Endothelial cell of umbilical vein (primary cell): ENCODE results near the gene CSMD2. TPM values are rescaled to one million over a fixed set of nuclear protein-coding genes. Genes with fewer than 3 reads are reported as not detected.

ENCODE experiments used
- BruUV-seq: library from RNA; stranded (reverse); fragments of 400-500 nt; replicated peaks from 2 replicates; lab custom pipeline; 2021; lab: Mats Ljungman, UMichigan
- CTCF ChIA-PET: fragments of 300-600, 350-600 bp; sonication (Branson Sonifier 250); formaldehyde crosslinking; loops from one replicate; lab custom pipeline; 2021; ENCODE audit warnings: antibody characterized with exemption, inconsistent platforms; lab: Charles Lee
- POLR2A ChIA-PET: fragments of 300-600, 350-600 bp; sonication (Branson Sonifier 250); formaldehyde crosslinking; loops from one replicate; lab custom pipeline; 2021; ENCODE audit warnings: antibody characterized with exemption, inconsistent platforms; lab: Charles Lee
- DNase-seq: peaks from one replicate; pipeline ENCODE4 v3.0.0-alpha.2; 2011; ENCODE audit warnings: low read depth, low spot score
- FAIRE-seq: peaks from 2 replicates; lab custom pipeline; 2011; peaks lifted over from hg19 to GRCh38; lab: Jason Lieb, UNC
- H2AFZ ChIP-seq: 2 replicates; pipeline ENCODE4 v1.6.0; 2012; ENCODE audit warnings: low read depth, low read length, control low read depth, inconsistent platforms
- H3K27ac ChIP-seq: 2 replicates; pipeline ENCODE4 v1.5.1; 2011; ENCODE audit warnings: low read depth, mild to moderate bottlenecking, control low read depth, low read length, moderate library complexity; ENCODE audit not compliant: insufficient read depth
- H3K27me3 ChIP-seq, 2 experiments: 2 replicates each; pipeline versions ENCODE4 v1.6.0 to v1.6.1; 2011; ENCODE audit warnings: low read length in 2 of 2, mixed read lengths in 1 of 2; ENCODE audit not compliant: control insufficient read depth in 2 of 2, insufficient read depth in 2 of 2
- H3K36me3 ChIP-seq, 2 experiments: 2 replicates in 1 of 2; 3 replicates in 1 of 2; pipeline ENCODE4 v1.5.1; 2011; ENCODE audit warnings: low read length in 2 of 2, mild to moderate bottlenecking in 1 of 2, moderate library complexity in 1 of 2; ENCODE audit not compliant: control insufficient read depth in 2 of 2, insufficient read depth in 2 of 2; ENCODE audit errors: extremely low read depth in 1 of 2
- H3K4me1 ChIP-seq: 3 replicates; pipeline ENCODE4 v1.5.1; 2011; ENCODE audit warnings: mild to moderate bottlenecking, low read length; ENCODE audit not compliant: control insufficient read depth, insufficient read depth; ENCODE audit errors: extremely low read depth
- H3K4me2 ChIP-seq: 2 replicates; pipeline ENCODE4 v1.6.1; 2011; ENCODE audit warnings: low read length, control low read depth, mixed read lengths; ENCODE audit not compliant: insufficient read depth
- H3K4me3 ChIP-seq, 3 experiments: fragments of 200-600 bp in 1 of 3; sonication (generic), shearing (Covaris generic) in 1 of 3; replicated peaks in 1 of 3; 2 replicates each; pipeline ENCODE4 v1.5.1; 2011 to 2016; ENCODE audit warnings: control low read depth in 3 of 3, low read length in 3 of 3, mild to moderate bottlenecking in 2 of 3, inconsistent platforms in 1 of 3, low read depth in 1 of 3, moderate library complexity in 1 of 3; ENCODE audit not compliant: insufficient read depth in 1 of 3
- H3K79me2 ChIP-seq: 2 replicates; pipeline ENCODE4 v1.6.0; 2012; ENCODE audit warnings: low read length, inconsistent platforms; ENCODE audit not compliant: control insufficient read depth, insufficient read depth
- H3K9ac ChIP-seq: replicated peaks from 2 replicates; pipeline ENCODE3; 2011; ENCODE audit warnings: low read length, control low read depth; ENCODE audit not compliant: insufficient read depth; ENCODE audit errors: extremely low read depth
- H3K9me1 ChIP-seq: replicated peaks from 3 replicates; pipeline ENCODE4 v1.6.0; 2011; ENCODE audit warnings: mild to moderate bottlenecking, low read length; ENCODE audit not compliant: control insufficient read depth, insufficient read depth; ENCODE audit errors: extremely low read depth
- H3K9me3 ChIP-seq: replicated peaks from 2 replicates; pipeline ENCODE4 v1.5.1; 2012; ENCODE audit warnings: low read length, inconsistent platforms; ENCODE audit not compliant: control insufficient read depth, insufficient read depth
- H4K20me1 ChIP-seq: replicated peaks from 2 replicates; pipeline ENCODE3; 2011; ENCODE audit warnings: mild to moderate bottlenecking, low read length; ENCODE audit not compliant: control insufficient read depth, insufficient read depth; ENCODE audit errors: extremely low read depth
- CTCF ChIP-seq, 2 donors: IDR thresholded peaks; 1 replicate in 1 of 2; 2 replicates in 1 of 2; pipeline ENCODE4 v1.5.1; 2011; ENCODE audit warnings: low read length in 2 of 2, mild to moderate bottlenecking in 2 of 2, moderate library complexity in 2 of 2, control low read depth in 1 of 2, inconsistent platforms in 1 of 2, low read depth in 1 of 2; ENCODE audit not compliant: insufficient read depth in 1 of 2; ENCODE audit errors: extremely low read depth in 1 of 2
- JUN ChIP-seq: IDR thresholded peaks from 2 replicates; pipeline ENCODE4 v1.6.1; 2011; ENCODE audit warnings: borderline replicate concordance, low read depth; ENCODE audit not compliant: insufficient read length, insufficient read depth
- MAX ChIP-seq: IDR thresholded peaks from 2 replicates; pipeline ENCODE4 v1.6.1; 2011; ENCODE audit not compliant: insufficient read depth, insufficient read length
- dilution Hi-C: fragments of 300-500 bp; cut with MboI; formaldehyde crosslinking; loops from one replicate; pipeline ENCODE4 v1.15.0; 2019; ENCODE audit warnings: low sequenced_read_pairs; ENCODE audit not compliant: extremely low pct_ligation_motif_present
- intact Hi-C: fragments of 100-400 bp; cut with micrococcal nuclease; formaldehyde crosslinking; loops from one replicate; pipeline ENCODE4 v1.10.0; 2022
- polyA plus RNA-seq, 4 experiments: library from polyadenylated mRNA; depleted of rRNA in 3 of 4; stranded (reverse) in 3 of 4; unstranded in 1 of 4; fragments of >200 nt; gene quantifications; 2 replicates each; pipeline versions ENCODE4 v1.2.1 to v1.2.3, GENCODE V29; 2011 to 2012; ENCODE audit warnings: missing spikeins in 1 of 4
- total RNA-seq: library from RNA; stranded (reverse); gene quantifications from 2 replicates; pipeline ENCODE4 v1.2.3, GENCODE V29; 2021

Gene CSMD2
- total and polyA plus RNA-seq, 2 donors (not counting 3 experiments of a cell fraction or from before 2014, with no cell fraction given), result under 0.01 TPM; not detected in 1

- ChIA-PET POLR2A (no interaction called here), CTCF (no interaction called here)
- H3K27ac ChIP-seq, result no peak overlapping the region
- no peak overlapping the region for H3K9ac ChIP-seq
- no peak overlapping the region for H3K4me2 ChIP-seq
- H3K79me2 ChIP-seq, result no peaks in the 10 kb centered on the region
- FAIRE-seq, result no peak
- no peaks in the 10 kb centered on the region for H4K20me1 ChIP-seq
- no peaks in the 10 kb centered on the region for H3K4me1 ChIP-seq
- no peak for DNase-seq
- no TSS peak for BruUV-seq
- H2AFZ ChIP-seq, result no peak overlapping the region
- no peak for TF ChIP-seq MAX
- TF ChIP-seq CTCF (IDR thresholded peaks at IDR 0.05; ENCODE audit: extremely low read depth in 1 of 2, insufficient read depth in 1 of 2, low read depth in 1 of 2, low read length in 2 of 2), result no peak
- TF ChIP-seq JUN, result no peak
- no peak overlapping the region for H3K4me3 ChIP-seq
- H3K9me1 ChIP-seq, result no peaks in the 10 kb centered on the region
- dilution Hi-C loops, result no loop called here
- no peaks in the 10 kb centered on the region for H3K36me3 ChIP-seq
- H3K27me3 ChIP-seq, result no peaks in the 10 kb centered on the region
- intact Hi-C loops, result no loop called here
- H3K9me3 ChIP-seq, result no peaks in the 10 kb centered on the region
Measured at GRCh38 chr1:33971018-33971710, 193.9 kb downstream of the CSMD2 start.
